K562 (cell line): ENCODE results near the gene NT5C1A. TPM values are rescaled to one million over a fixed set of nuclear protein-coding genes. Genes with fewer than 3 reads are reported as not detected.

ENCODE experiments used
- ATAC-seq: fragments of 200-7000 bp; cut with Tn5 transposase; 3 replicates; pipeline ENCODE4 v1.9.1; 2020; ENCODE audit warnings: moderate library complexity
- BruUV-seq: library from RNA; stranded (reverse); fragments of 400-500 nt; replicated peaks from 2 replicates; lab custom pipeline; 2021; lab: Mats Ljungman, UMichigan
- CTCF ChIA-PET: fragments of 300-600 bp; formaldehyde crosslinking; extraction: SDS; loops from one replicate; lab custom pipeline; 2021; ENCODE audit warnings: low intra/inter-chr PET ratio; lab: Yijun Ruan, JAX
- POLR2A ChIA-PET: fragments of 300-600, 350-650 bp; sonication (Branson Sonifier 250); formaldehyde crosslinking; extraction: SDS; loops from one replicate; lab custom pipeline; 2021; ENCODE audit warnings: antibody characterized with exemption, inconsistent platforms; lab: Yijun Ruan, JAX
- DNase-seq, 4 experiments: peaks; one replicate each; pipeline versions ENCODE4 v3.0.0 to v3.0.0-alpha.2; 2011 to 2018; ENCODE audit warnings: low spot score in 3 of 4, mixed read lengths in 3 of 4; ENCODE audit errors: extremely low read depth in 1 of 4
- FAIRE-seq: peaks from 2 replicates; lab custom pipeline; 2011; peaks lifted over from hg19 to GRCh38; lab: Jason Lieb, UNC
- H2AFZ ChIP-seq: 2 replicates; pipeline ENCODE4 v1.6.0; 2011; ENCODE audit warnings: low read depth, low read length, control low read depth, inconsistent platforms
- H3K27ac ChIP-seq: fragments of 200-600 bp; 3 replicates; pipeline ENCODE4 v1.8.0; 2011; ENCODE audit warnings: low read depth, mild to moderate bottlenecking, control low read depth, inconsistent platforms, low read length, moderate library complexity, mixed read lengths; ENCODE audit errors: extremely low read depth
- H3K27me3 ChIP-seq, 2 experiments: fragments of 300-600 bp in 1 of 2; 2 replicates in 1 of 2; 3 replicates in 1 of 2; pipeline versions ENCODE4 v1.6.0 to v1.8.0; 2011; ENCODE audit warnings: inconsistent platforms in 2 of 2, low read length in 2 of 2, mild to moderate bottlenecking in 1 of 2, mixed read lengths in 1 of 2, moderate library complexity in 1 of 2; ENCODE audit not compliant: control insufficient read depth in 2 of 2, insufficient read depth in 2 of 2
- H3K36me3 ChIP-seq: fragments of 300-600 bp; 3 replicates; pipeline ENCODE4 v1.8.0; 2011; ENCODE audit warnings: mild to moderate bottlenecking, low read length, inconsistent platforms; ENCODE audit not compliant: control insufficient read depth, insufficient read depth
- H3K4me1 ChIP-seq, 2 experiments: fragments of 200-600 bp in 1 of 2; replicated peaks in 1 of 2; 2 replicates in 1 of 2; 3 replicates in 1 of 2; pipeline versions ENCODE4 v1.5.1 to v1.8.0; 2011; ENCODE audit warnings: inconsistent platforms in 2 of 2, low read length in 2 of 2, mild to moderate bottlenecking in 1 of 2, mixed read lengths in 1 of 2, moderate library complexity in 1 of 2; ENCODE audit not compliant: control insufficient read depth in 2 of 2, insufficient read depth in 2 of 2
- H3K4me2 ChIP-seq: 2 replicates; pipeline ENCODE4 v1.6.1; 2011; ENCODE audit warnings: low read length, control low read depth, inconsistent platforms, mixed read lengths; ENCODE audit not compliant: insufficient read depth
- H3K4me3 ChIP-seq: fragments of 200-600 bp; sonication (generic), shearing (Covaris generic); 2 replicates; pipeline ENCODE4 v1.5.1; 2016; ENCODE audit warnings: control low read depth, inconsistent platforms
- H3K79me2 ChIP-seq: fragments of 200-600 bp; 3 replicates; pipeline ENCODE4 v1.8.0; 2011; ENCODE audit warnings: low read length, inconsistent platforms; ENCODE audit not compliant: control insufficient read depth, insufficient read depth
- H3K9ac ChIP-seq, 2 experiments: 2 replicates each; pipeline versions ENCODE4 v1.6.0 to v1.6.1; 2011; ENCODE audit warnings: low read depth in 2 of 2, low read length in 2 of 2, control low read depth in 1 of 2, inconsistent platforms in 1 of 2, mild to moderate bottlenecking in 1 of 2, mixed read lengths in 1 of 2; ENCODE audit not compliant: insufficient read depth in 1 of 2
- H3K9me1 ChIP-seq: one replicate; pipeline ENCODE4 v1.6.0; 2011; ENCODE audit warnings: inconsistent platforms, mild to moderate bottlenecking, low read length, moderate library complexity; ENCODE audit not compliant: control insufficient read depth, insufficient read depth
- H3K9me3 ChIP-seq: replicated peaks from 2 replicates; pipeline ENCODE4 v1.5.1; 2011; ENCODE audit warnings: low read depth, low read length, inconsistent platforms; ENCODE audit not compliant: control insufficient read depth, insufficient read depth
- H4K20me1 ChIP-seq: replicated peaks from 2 replicates; pipeline ENCODE4 v1.6.1; 2011; ENCODE audit warnings: low read length, inconsistent platforms, mixed read lengths; ENCODE audit not compliant: control insufficient read depth, insufficient read depth
- ADNP ChIP-seq: fragments of 200-800 bp; sonication (Bioruptor generic); IDR thresholded peaks from 2 replicates; pipeline ENCODE4 v1.6.1; 2016; ENCODE audit warnings: missing genetic modification characterization, missing compliant biosample characterization
- CBX2 ChIP-seq: fragments of 200-600 bp; sonication (generic); IDR thresholded peaks from one replicate; pipeline ENCODE4 v1.6.1; 2012; ENCODE audit warnings: mild to moderate bottlenecking, low read length, inconsistent platforms; ENCODE audit not compliant: insufficient read depth, poor library complexity, severe bottlenecking
- DIDO1 ChIP-seq: fragments of 450-650 bp; IDR thresholded peaks from 2 replicates; pipeline ENCODE4 v1.6.1; 2016; ENCODE audit warnings: low read depth, missing biosample characterization, missing genetic modification characterization
- DPF2 ChIP-seq: fragments of 450-650 bp; IDR thresholded peaks from 2 replicates; pipeline ENCODE4 v1.6.1; 2016
- ETV6 ChIP-seq, 3 experiments: fragments of 150-350 bp in 1 of 3; sonication (generic) in 1 of 3; formaldehyde crosslinking in 1 of 3; IDR thresholded peaks; 2 replicates each; pipeline versions ENCODE4 v1.6.1 to v1.8.0; 2014 to 2022; ENCODE audit warnings: borderline replicate concordance in 2 of 3, low read depth in 2 of 3, antibody characterized with exemption in 1 of 3, low read length in 1 of 3, mild to moderate bottlenecking in 1 of 3, missing genetic modification reagents in 1 of 3
- HMBOX1 ChIP-seq: sonication (generic); IDR thresholded peaks from 2 replicates; pipeline ENCODE4 v1.6.1; 2016
- KDM1A ChIP-seq, 2 experiments: fragments of 450-650 bp; IDR thresholded peaks; 2 replicates each; pipeline ENCODE4 v1.6.1; 2016; ENCODE audit warnings: mild to moderate bottlenecking in 2 of 2
- KLF1 ChIP-seq: fragments of 450-650 bp; IDR thresholded peaks from 2 replicates; pipeline ENCODE4 v1.6.1; 2016; ENCODE audit warnings: missing genetic modification characterization, missing compliant biosample characterization
- MBD2 ChIP-seq: sonication (generic); IDR thresholded peaks from 2 replicates; pipeline ENCODE4 v1.6.1; 2016; ENCODE audit warnings: low read depth, borderline replicate concordance
- MCM7 ChIP-seq, 2 experiments: fragments of 450-650 bp; IDR thresholded peaks; 2 replicates each; pipeline ENCODE4 v1.6.1; 2016 to 2018
- MIER1 ChIP-seq: fragments of 450-650 bp; IDR thresholded peaks from 2 replicates; pipeline ENCODE4 v1.6.1; 2016; ENCODE audit warnings: antibody characterized with exemption, mild to moderate bottlenecking, low read depth
- PHB ChIP-seq: fragments of 250-450 bp; sonication (Bioruptor Pico); IDR thresholded peaks from 2 replicates; pipeline ENCODE4 v1.5.0; 2021
- RBM17 ChIP-seq: fragments of 200-400 bp; formaldehyde crosslinking; IDR thresholded peaks from 2 replicates; pipeline ENCODE4 v1.6.1; 2017; ENCODE audit warnings: low read depth, mild to moderate bottlenecking, low read length, borderline replicate concordance
- SMARCB1 ChIP-seq: IDR thresholded peaks from 2 replicates; pipeline ENCODE4 v1.6.1; 2011; ENCODE audit warnings: improper control_type of control experiment, low read depth; ENCODE audit not compliant: insufficient read length
- SREBF1 ChIP-seq: fragments of 150-350 bp; IDR thresholded peaks from 2 replicates; pipeline ENCODE4 v1.6.1; 2014; ENCODE audit warnings: antibody characterized with exemption, low read depth, low read length, borderline replicate concordance
- THRA ChIP-seq: fragments of 450-650 bp; IDR thresholded peaks from 2 replicates; pipeline ENCODE4 v1.6.1; 2017; ENCODE audit warnings: mild to moderate bottlenecking, moderate library complexity
- YBX1 ChIP-seq: fragments of 450-650 bp; IDR thresholded peaks from 2 replicates; pipeline ENCODE4 v1.7.1; 2016; ENCODE audit warnings: mild to moderate bottlenecking
- ZNF436 ChIP-seq: fragments of 250-450, 450-650 bp; sonication (Bioruptor Pico); formaldehyde crosslinking; IDR thresholded peaks from 2 replicates; pipeline ENCODE4 v1.7.0; 2020; ENCODE audit warnings: mild to moderate bottlenecking
- WGBS: fragments of 100-300 bp; shearing (Covaris generic); methylation state at CpG from one replicate; pipeline ENCODE4 v1.1.6; 2016; ENCODE audit warnings: low coverage, mixed read lengths; ENCODE audit not compliant: insufficient coverage; ENCODE audit errors: missing lambda C conversion rate; 5-methylcytosine and 5-hydroxymethylcytosine counted together
- in situ Hi-C: fragments of 300-500 bp; cut with MboI; formaldehyde crosslinking; loops from 4 replicates; pipeline ENCODE4 v1.15.0; 2018; ENCODE audit warnings: inconsistent platforms, mixed read lengths
- intact Hi-C: fragments of 100-400 bp; cut with micrococcal nuclease; formaldehyde crosslinking; loops from 2 replicates; pipeline ENCODE4 v1.14.2; 2022
- polyA plus RNA-seq, 8 experiments: library from polyadenylated mRNA; depleted of rRNA in 4 of 8; stranded (reverse) in 5 of 8; unstranded in 3 of 8; fragments of >200 nt; fragmentation: Nextera tagmentation in 2 of 8; fragmentation: Illumina TruSeq in 1 of 8; extraction: Ambion mirVana in 2 of 8; extraction: Trizol in 1 of 8; gene quantifications; 2 replicates each; pipeline versions ENCODE4 v1.2.1 to v1.2.3, GENCODE V29; 2011 to 2014; ENCODE audit warnings: inconsistent platforms in 1 of 8, missing spikeins in 1 of 8
- total RNA-seq, 7 experiments: library from RNA; depleted of rRNA in 6 of 7; stranded (reverse); fragments of >200 nt in 6 of 7; fragmentation: Illumina TruSeq in 2 of 7; extraction: Trizol in 2 of 7; gene quantifications; 2 replicates each; pipeline versions ENCODE4 v1.2.1 to v1.2.3, GENCODE V29; 2011 to 2021; ENCODE audit warnings: low replicate concordance in 1 of 7
- TF ChIP-seq, protein P1 (sequence below): IDR thresholded peaks from 2 replicates; pipeline ENCODE4 v1.6.1; 2014; ENCODE audit warnings: antibody characterized with exemption

The NT5C1A gene
- total and polyA plus RNA-seq, 9 of the 15 experiments (the other 6 are each of a cell fraction or from before 2014, with no cell fraction given) = not detected

- no peak overlapping the region for H3K4me2 ChIP-seq
- WGBS = 0% methylated on average over 3 of the region's 3 CpGs
- ChIA-PET POLR2A (interaction anchor here (0.6 to 2.5 kb wide), 10 partner anchors 8 to 408 kb away, joined by 3 to 12 read pairs (median 3); partner anchors contain the start of genes HEYL and HPCAL4), CTCF (no interaction called here)
- FAIRE-seq = no peak
- no peak overlapping the region for H2AFZ ChIP-seq
- no peak overlapping the region for H3K9ac ChIP-seq
- H3K27ac ChIP-seq = no peak overlapping the region
- no peak for TF ChIP-seq PHB
- TF ChIP-seq, protein P1, sequence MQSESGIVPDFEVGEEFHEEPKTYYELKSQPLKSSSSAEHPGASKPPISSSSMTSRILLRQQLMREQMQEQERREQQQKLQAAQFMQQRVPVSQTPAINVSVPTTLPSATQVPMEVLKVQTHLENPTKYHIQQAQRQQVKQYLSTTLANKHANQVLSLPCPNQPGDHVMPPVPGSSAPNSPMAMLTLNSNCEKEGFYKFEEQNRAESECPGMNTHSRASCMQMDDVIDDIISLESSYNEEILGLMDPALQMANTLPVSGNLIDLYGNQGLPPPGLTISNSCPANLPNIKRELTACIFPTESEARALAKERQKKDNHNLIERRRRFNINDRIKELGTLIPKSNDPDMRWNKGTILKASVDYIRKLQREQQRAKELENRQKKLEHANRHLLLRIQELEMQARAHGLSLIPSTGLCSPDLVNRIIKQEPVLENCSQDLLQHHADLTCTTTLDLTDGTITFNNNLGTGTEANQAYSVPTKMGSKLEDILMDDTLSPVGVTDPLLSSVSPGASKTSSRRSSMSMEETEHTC = no peak
- TF ChIP-seq SREBF1 = no peak
- no peak for TF ChIP-seq MIER1
- TF ChIP-seq MCM7 (IDR thresholded peaks at IDR 0.05) = no peak
- no peak for TF ChIP-seq KLF1 (tag)
- no peak for TF ChIP-seq THRA
- TF ChIP-seq KDM1A (IDR thresholded peaks at IDR 0.05) = no peak
- no peak for TF ChIP-seq HMBOX1
- TF ChIP-seq ZNF436 (CRISPR knock-in tag) = no peak
- no peak for TF ChIP-seq CBX2
- TF ChIP-seq ADNP (tag) = no peak
- TF ChIP-seq MBD2 = no peak
- no peak for TF ChIP-seq DPF2
- no peak for TF ChIP-seq YBX1
- TF ChIP-seq SMARCB1 = no peak
- no peak for TF ChIP-seq RBM17
- no peak for TF ChIP-seq DIDO1 (tag)
- no peak for TF ChIP-seq ETV6 (IDR thresholded peaks at IDR 0.05; ENCODE audit: borderline replicate concordance in 1 of 2, low read depth in 2 of 2, low read length in 1 of 2)
- TF ChIP-seq ETV6 (CRISPR knock-in tag; IDR thresholded peaks at IDR 0.05; ENCODE audit: borderline replicate concordance) = no peak
- no peak overlapping the region for H3K4me3 ChIP-seq
- H3K79me2 ChIP-seq = no peaks in the 10 kb centered on the region
- peaks cover 9 to 37% of the 10 kb centered on the region in 2 experiments; a peak in 4 of 5 replicates for H3K27me3 ChIP-seq
- H3K9me3 ChIP-seq = no peaks in the 10 kb centered on the region
- no peaks in the 10 kb centered on the region for H3K36me3 ChIP-seq
- intact Hi-C loops = no loop called here
- peaks cover 5 to 8% of the 10 kb centered on the region in 2 experiments; a peak in 3 of 5 replicates for H3K4me1 ChIP-seq
- no peak for ATAC-seq
- H3K9me1 ChIP-seq = no peaks in the 10 kb centered on the region
- BruUV-seq = no TSS peak
- no peak for DNase-seq
- in situ Hi-C loops = no loop called here
- H4K20me1 ChIP-seq = 0 out of 2 replicates have a peak, but pooled peaks cover 4% of the 10 kb centered on the region
Measured at GRCh38 chr1:39647247-39647646, 24.7 kb downstream of the NT5C1A start.
